Ramos (cell line): Measurements from ENCODE around the gene INSRR.

ENCODE experiments used
- in situ Hi-C: fragments of 300-500 bp; cut with MboI; formaldehyde crosslinking; loops from one replicate; pipeline ENCODE4 v1.14.3; 2022; ENCODE audit warnings: low sequenced_read_pairs; ENCODE audit not compliant: unreplicated experiment

The INSRR gene

DNA sequence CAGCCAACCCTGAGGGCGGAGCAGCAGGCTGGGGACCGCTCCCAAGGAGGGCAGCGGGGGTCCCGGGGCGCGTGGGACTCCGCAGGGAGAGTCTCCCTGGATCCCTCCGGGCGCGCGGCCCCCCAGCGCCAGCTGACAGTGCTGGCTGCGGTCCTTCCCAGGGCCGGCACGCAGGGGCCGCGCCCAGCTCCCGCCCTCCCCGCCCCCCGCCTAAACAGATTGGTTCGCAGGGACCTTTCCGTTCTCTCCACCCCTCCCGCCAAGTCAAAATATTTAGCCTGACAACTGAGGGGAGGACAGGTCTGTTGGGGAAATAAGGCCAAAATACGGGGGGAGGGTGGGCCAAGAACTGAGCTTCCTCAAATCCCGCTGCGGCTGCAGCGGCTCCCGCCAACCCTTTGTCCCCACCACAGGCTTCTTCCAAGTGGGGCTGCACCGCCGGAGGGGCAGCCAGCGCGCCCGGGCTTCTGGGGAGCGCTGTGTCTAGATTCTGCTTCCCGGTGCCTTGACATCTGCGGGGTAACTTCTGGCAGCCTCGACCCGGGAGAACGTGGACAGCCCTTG is at the start of gene INSRR:
Gene INSRR (minus strand): TSS at position 159 of the 564 bp plus-strand sequence. CDS start 496 bp downstream, outside the sequence.
- in situ Hi-C loops: no loop called here

DNA sequence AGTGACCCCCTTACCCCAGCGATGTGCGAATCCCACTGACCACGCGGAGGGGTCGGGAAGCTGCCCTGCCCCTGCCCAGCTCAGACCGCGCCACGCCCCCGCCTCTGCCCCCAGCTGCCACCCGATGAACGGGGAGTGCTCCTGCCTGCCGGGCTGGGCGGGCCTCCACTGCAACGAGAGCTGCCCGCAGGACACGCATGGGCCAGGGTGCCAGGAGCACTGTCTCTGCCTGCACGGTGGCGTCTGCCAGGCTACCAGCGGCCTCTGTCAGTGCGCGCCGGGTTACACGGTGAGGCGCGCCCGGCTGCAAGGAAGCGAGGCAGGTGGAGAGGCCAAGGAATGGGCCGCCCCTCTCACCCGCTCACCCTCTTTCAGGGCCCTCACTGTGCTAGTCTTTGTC is 49.6 kb upstream of the INSRR start:
- in situ Hi-C loops: no loop called here

DNA sequence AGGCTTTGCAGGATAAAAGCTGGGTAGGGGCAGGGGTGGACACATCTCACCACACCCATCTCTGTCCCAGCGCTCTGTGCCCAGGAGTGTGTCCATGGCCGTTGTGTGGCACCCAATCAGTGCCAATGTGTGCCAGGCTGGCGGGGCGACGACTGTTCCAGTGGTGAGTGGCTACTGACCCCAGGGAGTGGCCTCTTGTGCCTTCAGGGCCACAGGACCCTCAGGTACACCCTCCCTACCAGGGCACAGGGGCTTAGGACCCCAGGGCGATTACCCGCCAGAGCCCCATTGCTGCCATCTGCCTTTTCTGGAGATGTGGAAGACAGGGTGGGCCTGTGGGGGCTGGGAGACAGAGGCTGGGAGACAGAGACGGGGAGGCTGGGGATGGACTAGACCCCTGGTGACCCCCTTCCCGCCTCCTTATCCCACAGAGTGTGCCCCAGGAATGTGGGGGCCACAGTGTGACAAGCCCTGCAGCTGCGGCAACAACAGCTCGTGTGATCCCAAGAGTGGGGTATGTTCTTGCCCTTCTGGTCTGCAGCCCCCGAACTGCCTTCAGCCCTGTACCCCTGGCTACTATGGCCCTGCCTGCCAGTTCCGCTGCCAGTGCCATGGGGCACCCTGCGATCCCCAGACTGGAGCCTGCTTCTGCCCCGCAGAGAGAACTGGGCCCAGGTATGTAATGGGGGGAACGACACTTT is 47.4 kb upstream of the INSRR start:
- in situ Hi-C loops: no loop called here

DNA sequence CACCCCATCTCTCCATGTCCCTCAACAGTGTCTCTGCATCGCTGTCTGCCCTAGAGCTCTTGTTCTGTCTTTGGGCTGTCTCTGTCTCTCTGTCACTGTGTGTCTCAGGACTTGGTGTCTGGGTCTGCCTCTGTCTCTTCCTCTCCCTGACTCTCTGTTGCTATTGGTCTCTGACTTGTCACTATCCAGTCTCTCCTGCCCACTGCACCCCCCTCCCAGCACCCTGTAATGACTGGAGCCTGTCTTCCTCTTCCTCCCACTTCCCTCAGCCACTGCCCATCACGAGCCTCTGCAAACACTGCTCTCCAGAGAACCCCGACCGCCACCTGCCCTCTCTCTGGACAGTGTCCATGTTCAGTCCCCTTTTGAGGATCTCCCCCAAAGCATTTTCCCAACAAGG is 46.7 kb upstream of the INSRR start:
- in situ Hi-C loops: no loop called here

DNA sequence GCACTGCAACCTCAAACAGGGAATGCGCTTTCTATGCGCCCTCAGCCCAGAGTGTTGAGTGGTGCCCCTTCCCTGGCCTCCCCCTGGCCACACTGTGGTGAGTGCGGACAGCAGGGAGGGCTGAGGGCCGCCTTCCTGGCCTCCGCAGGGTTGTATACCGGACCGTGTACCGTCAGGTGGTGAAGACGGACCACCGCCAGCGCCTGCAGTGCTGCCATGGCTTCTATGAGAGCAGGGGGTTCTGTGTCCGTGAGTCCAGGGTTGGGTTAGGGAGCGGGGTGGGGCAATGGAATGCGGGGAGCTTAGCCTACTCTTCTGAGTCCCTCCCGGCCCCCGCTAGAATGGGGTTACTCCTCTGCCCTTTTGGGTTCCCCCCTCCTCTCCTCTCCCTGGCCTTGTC is 46.3 kb upstream of the INSRR start:
- in situ Hi-C loops: no loop called here

DNA sequence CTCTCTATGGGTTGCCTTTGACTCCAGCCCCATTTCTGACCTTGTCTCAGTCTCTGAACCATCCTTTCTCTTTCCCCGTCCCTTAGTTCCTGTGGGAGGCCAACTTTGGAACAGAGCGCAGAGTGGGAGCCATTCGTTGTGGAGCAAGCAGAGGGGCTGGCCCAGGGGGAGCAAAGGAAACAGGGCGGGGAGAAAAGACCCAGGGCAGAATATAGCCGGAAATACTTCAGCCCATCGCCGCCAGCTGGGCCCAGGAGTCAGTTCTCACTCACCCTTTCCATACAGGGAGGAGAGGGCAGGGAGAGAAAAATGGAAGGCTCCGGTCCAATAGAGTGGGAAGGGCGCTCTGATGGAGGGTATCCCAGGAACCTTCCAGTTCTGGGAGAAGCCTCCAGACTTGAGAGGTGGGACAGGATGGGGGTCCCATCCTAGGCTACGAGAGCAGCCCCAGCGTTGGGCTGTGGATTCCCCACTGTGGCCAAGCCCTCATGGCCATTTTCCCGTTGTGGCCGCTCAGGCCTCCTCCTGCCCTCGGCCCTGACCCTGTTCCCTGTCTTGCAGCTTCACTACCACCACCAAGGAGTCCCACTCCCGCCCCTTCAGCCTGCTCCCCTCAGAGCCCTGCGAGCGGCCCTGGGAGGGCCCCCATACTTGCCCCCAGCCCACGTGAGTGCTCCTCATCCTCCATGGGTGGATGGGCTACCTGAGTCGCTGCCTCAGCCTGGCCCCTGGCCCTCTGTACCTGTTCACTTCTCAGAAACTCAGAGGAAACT is 45.5 kb upstream of the INSRR start:
- in situ Hi-C loops: no loop called here

DNA sequence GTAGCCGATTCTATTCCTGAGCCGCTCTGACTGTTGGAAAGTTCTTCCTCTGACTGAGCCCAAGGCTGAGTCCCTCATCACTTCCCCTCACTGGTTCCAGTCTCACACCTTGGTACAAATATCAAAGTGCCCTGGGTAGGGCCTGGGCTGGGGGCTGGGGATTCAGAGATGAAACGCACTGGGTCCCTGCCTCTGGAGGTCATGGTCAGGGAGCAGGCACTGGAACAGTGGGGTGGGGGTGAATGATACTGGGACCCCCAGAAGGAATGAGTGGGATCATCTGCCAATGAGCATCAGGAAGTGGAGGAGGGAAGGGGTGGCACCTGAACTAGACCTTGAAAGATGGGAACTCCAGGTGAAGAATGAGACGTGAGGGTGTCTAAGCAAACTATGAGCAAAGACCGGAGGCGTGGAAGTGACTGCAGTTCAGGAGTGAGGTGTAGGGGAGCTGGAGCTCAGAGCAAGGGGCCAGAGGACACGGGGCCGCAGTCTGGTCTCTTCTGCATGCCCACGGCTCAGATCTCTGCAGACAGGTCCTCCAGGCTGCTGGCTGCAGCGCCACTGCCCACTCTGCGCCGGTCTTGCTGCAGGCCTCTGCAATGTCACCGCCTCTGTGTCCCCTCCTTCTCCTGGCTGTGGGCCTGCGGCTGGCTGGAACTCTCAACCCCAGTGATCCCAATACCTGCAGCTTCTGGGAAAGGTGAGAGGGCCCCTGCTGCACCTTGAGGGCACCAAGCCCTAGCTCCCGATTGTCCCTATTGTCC is 44.6 kb upstream of the INSRR start:
- in situ Hi-C loops: no loop called here

DNA sequence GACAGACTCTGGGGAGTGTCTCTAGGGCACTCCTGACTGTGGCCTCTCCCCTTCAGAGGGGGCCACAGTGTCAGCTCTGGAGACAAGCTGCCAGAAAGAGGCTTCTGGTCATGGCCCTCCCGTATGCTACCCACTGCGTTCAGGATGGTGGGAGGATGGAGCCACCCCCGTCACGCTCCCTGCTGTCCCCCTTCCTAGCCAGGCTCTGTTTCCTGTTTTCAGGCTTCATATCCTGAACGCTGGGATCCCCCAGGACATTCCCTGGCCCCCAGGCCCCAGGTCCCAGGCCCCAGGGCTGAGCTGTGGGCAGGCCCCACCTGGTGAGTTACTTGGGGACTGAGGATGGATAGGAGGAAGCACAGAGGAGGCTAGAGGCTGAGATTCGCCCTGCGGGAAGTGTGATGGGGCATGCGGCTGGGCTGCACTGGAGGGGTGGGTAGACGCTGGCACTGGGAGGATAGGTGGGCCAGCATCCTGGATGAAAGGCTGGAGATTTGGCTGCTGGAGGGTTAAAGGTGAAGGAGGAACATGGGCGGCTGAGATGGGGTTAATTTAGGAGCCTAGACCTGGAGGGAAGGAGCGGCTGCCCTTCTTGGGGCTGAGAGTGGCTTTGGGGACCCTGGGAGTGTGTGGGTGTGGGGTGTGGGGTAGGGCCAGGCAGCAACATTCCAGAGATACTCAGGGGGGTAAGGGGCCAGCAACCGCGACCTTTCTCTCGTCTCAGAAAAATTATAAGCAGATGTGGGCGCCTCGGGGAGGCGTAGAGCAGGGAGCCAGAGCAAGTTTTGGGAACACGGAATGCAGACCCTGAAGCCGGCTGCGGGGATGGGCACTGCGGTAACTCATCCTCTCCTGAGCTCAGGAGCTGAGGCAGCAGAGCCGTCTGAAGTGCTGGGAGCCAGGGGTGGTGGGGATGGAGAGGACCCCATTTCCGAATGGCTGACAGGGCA is 43.3 kb upstream of the INSRR start:
- in situ Hi-C loops: no loop called here

DNA sequence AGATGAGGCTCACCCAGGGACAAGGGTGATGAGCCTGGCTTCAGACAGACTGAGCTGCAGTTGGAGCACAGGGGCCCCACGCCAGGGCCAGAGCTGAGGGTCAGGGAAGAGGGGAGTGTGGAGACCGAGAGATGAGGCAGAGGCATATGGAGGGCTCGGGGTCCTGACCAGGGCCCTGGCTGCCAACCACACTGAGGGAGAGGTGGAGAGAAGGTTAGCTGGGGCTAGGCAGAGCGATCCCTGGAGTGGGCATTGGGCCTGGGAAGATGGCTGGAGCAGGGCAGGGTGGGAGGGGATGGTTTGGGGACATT is 42.6 kb upstream of the INSRR start:
- in situ Hi-C loops: no loop called here

DNA sequence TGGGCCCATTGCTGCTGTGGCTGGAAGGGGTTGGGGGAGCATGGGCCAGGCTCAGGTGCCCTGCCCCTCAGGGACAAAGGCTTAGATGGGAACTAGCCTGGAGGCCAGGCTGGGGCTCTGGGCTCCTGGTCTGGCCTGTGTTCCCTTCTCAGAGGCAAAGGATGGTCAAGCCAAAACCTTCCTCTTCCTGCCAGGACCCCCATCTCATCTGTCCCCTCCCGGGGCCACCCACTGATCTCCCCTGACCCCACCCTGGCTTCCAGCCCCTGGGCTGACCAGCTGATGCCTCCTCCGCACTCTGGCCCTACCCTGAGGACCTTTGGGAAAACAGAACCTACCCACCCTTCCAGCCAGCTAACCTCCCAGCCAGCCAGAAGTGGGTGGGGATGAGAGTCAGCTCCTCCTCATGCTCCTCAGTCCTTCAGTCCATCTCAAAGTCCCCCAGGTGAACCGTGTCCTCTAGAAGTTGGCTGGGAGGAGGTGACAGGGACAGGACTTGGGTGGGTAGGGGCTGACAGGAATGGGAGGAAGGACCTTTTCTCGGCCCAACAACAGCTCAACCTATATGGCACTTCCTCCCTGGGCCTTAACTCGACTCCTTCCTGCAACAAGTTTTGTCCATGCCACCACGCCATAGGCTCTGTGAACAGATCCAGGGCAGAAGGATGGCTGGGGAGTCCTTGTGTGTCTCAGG is 42.1 kb upstream of the INSRR start:
- in situ Hi-C loops: no loop called here

DNA sequence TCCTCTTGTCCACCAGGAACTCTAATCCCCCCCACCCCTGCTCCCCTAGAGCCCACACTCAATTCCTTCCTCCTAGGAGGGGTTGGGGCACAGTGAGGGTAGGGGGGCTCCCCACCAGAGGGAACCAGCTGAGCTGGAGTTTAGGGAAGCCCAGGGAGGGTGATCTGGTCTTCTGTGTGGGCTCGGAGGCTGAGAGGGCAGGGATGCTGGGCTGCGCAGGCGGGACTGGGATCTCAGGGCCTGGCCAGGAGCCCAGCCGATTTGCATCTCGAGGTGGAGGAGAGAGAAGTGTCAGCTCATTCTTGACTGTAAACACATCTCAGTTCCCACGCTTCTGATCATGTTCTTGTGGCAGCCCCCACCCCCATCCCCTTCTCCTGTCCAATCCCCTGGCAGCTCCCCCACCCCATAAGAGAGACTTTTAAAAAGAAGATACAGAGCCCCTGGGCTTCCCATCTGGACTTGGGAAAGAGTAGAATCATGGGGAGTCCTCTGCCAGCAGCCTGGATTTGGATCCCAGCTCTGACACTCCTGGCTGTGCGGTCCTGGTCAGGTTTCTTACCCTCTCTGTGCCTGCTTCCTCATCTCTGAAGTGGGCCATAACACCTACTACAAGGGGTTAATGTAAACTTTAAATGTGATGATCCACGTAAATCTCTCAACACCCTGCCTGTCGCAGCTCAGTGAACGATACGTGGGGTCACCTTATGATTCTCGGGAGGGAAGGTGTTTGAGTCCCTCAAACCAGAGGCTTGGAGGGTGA is 41.2 kb upstream of the INSRR start:
- in situ Hi-C loops: no loop called here

DNA sequence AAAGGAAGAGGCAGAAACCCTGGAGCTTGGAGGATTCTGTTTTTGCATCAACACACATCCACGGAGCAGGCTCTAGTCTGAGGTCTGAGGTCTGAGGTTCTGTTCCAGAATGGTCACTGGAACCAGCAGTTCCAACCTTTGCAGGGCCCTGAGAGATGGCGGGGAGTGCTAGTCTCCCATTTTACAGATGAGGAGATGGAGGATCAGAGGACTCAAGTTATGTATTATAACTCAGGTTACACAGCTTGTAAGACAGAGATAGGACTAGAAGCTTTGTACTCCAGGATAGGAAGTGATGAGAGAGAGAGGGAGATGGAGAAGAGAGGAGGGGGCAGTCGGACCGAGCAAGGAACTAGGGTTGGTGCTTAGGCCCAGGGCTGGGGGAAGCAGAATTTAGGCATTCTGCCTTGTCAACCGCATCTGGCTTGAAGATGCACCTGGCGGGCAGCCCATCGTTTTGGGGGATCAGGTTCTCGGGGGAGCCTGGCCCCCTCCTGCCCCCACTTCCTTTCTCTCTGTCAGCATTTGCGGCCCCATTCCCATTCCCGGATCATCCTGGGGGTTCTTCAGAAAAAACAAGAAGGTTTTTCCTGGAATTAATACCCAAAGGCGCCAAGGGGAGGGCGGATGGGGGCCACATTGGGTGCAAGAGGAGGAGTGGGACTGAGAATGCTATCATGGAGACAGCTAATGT is 40.2 kb upstream of the INSRR start:
- in situ Hi-C loops: no loop called here

DNA sequence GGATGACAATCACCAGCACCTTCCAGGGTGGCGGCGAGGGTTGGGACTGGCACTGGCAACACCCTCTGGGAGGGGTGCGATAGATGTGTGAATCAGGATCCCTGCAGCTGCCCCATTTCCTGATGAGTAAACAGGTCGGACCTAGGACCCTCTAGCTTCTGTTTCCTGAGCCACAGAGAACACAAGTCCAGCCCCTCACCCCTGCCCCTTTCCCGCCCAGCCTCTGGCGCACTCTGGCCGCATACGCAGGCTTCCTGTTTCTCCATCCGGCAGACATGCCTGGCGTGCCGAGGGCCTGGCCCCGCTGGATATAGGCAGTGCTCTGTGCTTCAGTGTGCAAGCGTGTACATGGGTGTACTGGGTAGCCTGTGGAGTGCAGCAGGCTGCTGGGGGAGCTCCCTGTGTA is 39.2 kb upstream of the INSRR start:
- in situ Hi-C loops: no loop called here

DNA sequence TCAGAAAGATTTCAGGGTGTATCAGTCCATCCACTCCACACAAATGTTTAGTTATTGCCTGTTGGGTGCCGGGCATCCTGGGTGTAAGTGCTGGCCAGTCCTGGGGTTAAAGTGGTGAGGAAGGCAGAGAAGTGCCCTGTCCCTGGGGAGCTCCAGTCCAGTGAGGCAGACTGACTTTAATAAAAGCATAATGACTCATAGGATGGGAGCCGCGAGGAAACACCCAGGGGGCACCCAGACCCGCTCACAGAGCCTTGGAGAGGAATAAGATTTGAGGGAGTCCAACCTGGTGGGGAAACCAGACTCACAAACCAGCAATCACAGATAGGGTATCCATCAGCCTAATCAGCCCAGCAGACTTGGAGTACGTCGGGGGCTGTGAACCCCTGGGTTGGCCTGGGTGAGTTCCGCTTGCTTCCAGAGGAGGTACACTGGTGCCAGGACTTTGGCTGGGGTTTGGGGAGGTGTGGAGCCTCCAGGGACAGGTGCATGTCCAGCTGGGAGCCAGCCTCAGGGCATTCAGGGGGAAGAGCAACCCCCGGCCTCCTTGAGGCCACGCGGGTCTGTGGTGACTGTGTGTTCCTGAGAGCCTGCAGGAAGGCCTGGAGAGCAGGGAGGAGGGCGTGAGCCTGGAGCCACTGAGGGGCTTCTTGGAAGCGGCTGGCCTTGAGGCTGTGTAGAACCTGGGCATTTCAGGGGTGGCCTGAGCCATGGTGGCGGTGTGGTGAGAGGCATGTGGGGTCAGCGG is 38.3 kb upstream of the INSRR start:
- in situ Hi-C loops: no loop called here

DNA sequence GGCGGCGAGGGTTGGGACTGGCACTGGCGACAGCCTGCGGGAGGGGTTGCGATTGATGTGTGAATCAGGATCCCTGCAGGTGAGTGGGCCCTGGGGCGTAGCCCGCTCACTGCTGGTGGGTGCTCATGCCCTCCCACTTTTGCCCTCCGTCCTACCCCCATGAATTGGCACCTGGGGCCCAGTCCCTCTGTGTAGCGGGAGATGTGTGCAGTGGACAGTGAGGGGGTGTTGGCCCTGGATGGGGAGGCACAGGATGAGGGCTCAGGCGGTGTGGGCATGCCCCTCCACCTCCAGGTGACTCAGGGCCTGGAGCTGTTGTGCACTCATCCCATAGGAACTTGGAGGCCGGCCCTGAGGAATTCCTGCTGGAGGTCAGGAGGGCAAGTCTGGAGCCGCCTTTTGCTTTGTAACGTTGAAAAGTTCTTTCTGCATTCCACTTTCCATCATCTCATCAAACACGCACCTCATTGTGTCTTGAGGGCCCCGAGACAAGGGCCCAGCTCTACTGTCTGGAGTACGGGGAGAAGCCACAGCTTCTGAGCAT is 37.6 kb upstream of the INSRR start:
- in situ Hi-C loops: no loop called here

DNA sequence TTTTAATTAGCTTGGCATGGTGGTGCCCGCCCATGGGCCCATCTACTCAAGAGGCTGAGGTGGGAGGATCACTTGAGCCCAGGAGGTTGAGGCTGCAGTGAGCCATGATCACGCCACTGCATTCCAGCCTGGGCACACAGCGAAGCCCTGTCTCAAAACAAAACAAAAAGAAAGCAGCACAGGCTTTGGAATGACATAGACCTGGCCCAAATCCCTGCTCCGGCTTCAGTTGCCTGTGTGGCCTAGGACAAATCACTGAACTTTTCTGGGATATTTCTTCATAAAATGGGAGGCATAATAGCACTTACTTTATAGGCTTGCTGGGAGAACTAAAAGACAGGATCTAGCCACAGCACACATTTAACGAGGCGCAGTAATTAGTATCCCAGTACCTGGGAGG is 37.0 kb upstream of the INSRR start:
- in situ Hi-C loops: no loop called here

DNA sequence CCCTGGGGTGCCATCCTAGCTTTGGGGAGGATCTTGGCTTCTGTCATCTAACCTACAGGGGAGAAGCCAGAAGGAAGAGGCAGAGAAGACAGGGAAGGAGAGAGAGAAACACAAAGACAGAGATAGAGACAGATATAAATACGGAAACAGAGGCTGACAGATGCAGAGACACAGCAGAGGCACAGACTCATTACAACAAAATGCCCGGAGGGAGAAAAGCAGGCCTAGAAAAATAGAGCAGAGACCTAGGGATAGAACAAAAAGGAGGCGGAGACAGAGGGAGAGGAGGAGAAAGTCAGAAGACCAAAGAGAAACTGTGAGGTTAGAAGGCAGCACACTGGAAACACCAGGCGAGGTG is 36.5 kb upstream of the INSRR start:
- in situ Hi-C loops: no loop called here
